Activated T-cell treated with anti-CD3 and anti-CD28 coated beads, Interleukin-2, amount 50 U/mL, for 24 hours (primary cell): ENCODE data around the gene NUAK1.

Source experiments
- DNase-seq: peaks from one replicate; pipeline ENCODE4 v3.0.0-alpha.2; 2020
- H3K27ac Mint-ChIP-seq: 2 replicates; pipeline ENCODE4 v1.8.0; 2020; ENCODE audit warnings: mild to moderate bottlenecking, mixed read lengths
- H3K27me3 Mint-ChIP-seq: 2 replicates; pipeline ENCODE4 v1.8.0; 2020; ENCODE audit warnings: mixed read lengths
- H3K36me3 Mint-ChIP-seq: 2 replicates; pipeline ENCODE4 v1.8.0; 2020; ENCODE audit warnings: low read depth, mixed read lengths
- H3K4me1 Mint-ChIP-seq: 2 replicates; pipeline ENCODE4 v1.8.0; 2020; ENCODE audit warnings: low read depth, mixed read lengths
- H3K4me3 Mint-ChIP-seq: 2 replicates; pipeline ENCODE4 v1.8.0; 2020; ENCODE audit warnings: mild to moderate bottlenecking, moderate library complexity, mixed read lengths
- H3K9me3 Mint-ChIP-seq: 2 replicates; pipeline ENCODE4 v1.8.0; 2020; ENCODE audit warnings: mixed read lengths

The NUAK1 gene

DNA sequence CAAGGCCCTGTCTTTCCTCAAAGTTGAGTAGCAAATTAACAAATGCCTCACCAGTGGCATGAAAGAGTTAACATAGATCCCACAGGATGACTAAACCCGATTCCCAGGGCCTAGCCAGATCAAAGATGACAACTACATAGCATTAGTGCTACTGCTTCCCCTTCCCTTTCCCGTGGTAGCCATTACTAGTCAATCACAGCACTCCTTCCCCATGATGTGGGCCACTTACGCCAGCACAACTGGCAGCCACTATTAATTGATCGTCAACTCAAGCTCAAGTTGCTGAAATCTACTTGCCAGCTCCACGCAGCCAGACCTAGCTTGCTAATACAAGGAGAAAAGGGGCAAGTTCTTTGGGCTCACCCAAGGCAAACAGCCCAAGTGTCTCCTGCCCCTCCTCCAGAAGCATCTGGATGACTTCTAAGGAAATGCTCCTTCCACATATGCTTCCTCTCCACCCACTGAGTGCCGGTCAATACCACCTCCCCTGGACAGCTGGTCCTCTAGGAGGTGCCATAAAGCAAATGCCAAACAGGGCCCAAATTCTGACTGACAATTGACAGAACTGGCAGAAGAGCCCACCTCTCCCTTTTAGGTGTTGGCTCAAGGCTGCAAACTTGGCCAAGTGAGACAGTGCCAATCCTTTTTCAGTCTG lies 72.6 kb downstream of the NUAK1 start:
- no peak overlapping the region for H3K4me3 Mint-ChIP-seq
- no peaks in the 10 kb centered on the region for H3K36me3 Mint-ChIP-seq
- no peaks in the 10 kb centered on the region for H3K4me1 Mint-ChIP-seq
- peaks cover 2% of the 10 kb centered on the region for H3K27me3 Mint-ChIP-seq
- DNase-seq, result no peak
- no peak overlapping the region for H3K27ac Mint-ChIP-seq
- H3K9me3 Mint-ChIP-seq, result no peaks in the 10 kb centered on the region

- no peaks in the 10 kb centered on the region for H3K9me3 Mint-ChIP-seq
- peaks cover 2% of the 10 kb centered on the region for H3K27me3 Mint-ChIP-seq
- no peaks in the 10 kb centered on the region for H3K4me1 Mint-ChIP-seq
Measured at GRCh38 chr12:106065506-106065905, 73.2 kb downstream of the NUAK1 start.

DNA sequence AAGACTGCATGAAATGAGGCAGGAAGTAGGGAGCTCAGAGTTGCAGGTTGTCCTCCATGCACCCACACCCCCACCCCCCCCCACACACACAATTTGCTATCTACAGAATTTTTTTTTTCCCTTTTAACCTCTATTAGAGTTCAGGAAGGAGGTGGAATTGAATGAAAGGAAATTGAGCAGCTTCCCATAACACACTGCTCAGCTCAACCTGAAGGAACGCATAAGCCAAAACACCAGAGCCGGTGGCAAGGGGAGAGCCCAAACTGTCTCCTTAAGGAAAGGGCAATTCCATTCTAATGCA lies 74.1 kb downstream of the NUAK1 start:
- no peak for DNase-seq
- no peaks in the 10 kb centered on the region for H3K4me1 Mint-ChIP-seq
- no peaks in the 10 kb centered on the region for H3K9me3 Mint-ChIP-seq
- peaks cover under 1% of the 10 kb centered on the region for H3K27me3 Mint-ChIP-seq
- no peaks in the 10 kb centered on the region for H3K36me3 Mint-ChIP-seq
- H3K4me3 Mint-ChIP-seq, result no peak overlapping the region
- H3K27ac Mint-ChIP-seq, result no peak overlapping the region

More at GRCh38 chr12:106065506-106065905, 73.2 kb downstream of the NUAK1 start:
- H3K4me3 Mint-ChIP-seq, result no peak overlapping the region
- H3K36me3 Mint-ChIP-seq, result no peaks in the 10 kb centered on the region
- H3K27ac Mint-ChIP-seq, result no peak overlapping the region
- no peak for DNase-seq

- Mint-ChIP-seq H3K27ac (no peak overlapping the region), H3K36me3 (no peaks in the 10 kb centered on the region), H3K9me3 (no peaks in the 10 kb centered on the region), H3K4me1 (no peaks in the 10 kb centered on the region), H3K4me3 (no peak overlapping the region), H3K27me3 (no peaks in the 10 kb centered on the region)
- DNase-seq, result no peak
Measured at GRCh38 chr12:106063826-106064720, 74.7 kb downstream of the NUAK1 start.

DNA sequence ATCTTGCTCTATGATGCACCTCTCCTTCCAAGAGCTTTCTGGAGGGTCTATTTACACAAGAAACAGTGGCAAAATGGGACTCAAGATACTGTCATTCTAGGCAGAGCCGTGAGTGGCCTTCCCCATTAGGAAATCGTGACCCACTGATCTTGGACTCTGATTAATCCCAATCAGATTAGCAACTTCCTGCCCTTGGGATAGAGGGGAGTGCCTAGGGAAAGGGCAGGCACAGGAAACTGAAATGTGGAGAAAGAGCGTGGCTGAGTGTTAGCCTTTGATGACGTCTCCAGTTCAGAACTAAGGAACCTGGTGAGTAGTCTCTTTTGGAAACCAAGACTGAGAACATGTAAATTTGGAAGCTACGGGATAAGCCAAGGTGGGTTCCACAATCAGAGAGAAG lies 76.1 kb downstream of the NUAK1 start:
- Mint-ChIP-seq H3K4me3 (no peak overlapping the region), H3K27ac (no peak overlapping the region), H3K9me3 (no peaks in the 10 kb centered on the region), H3K36me3 (no peaks in the 10 kb centered on the region), H3K27me3 (no peaks in the 10 kb centered on the region), H3K4me1 (no peaks in the 10 kb centered on the region)
- DNase-seq, result no peak

GRCh38 chr12:106058256-106059182 lies 80.2 kb downstream of the NUAK1 start:
- Mint-ChIP-seq H3K36me3 (no peaks in the 10 kb centered on the region), H3K27me3 (no peaks in the 10 kb centered on the region), H3K4me3 (no peak overlapping the region), H3K9me3 (peaks cover 13% of the 10 kb centered on the region), H3K4me1 (no peaks in the 10 kb centered on the region), H3K27ac (no peak overlapping the region)
- DNase-seq, result no peak

DNA sequence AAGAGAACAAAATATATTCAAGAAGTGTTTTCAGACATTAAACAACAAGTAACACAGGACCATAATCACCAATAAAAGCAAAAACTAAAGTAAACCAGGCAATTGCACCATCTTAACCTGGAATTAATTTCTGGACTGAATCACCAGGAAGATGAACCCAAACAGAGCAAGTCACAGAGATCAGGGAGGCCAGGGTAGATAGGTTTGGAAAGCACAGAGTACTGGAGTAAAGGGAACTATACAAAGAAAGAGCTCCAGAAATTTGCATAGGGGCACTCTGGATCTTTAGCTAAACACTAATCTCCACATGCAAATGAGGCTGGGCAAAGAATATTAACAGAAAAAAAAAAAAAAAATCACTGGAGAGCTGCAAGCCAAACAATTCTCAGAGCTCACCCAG lies 84.7 kb downstream of the NUAK1 start:
- Mint-ChIP-seq H3K4me3 (no peak overlapping the region), H3K4me1 (no peaks in the 10 kb centered on the region), H3K36me3 (no peaks in the 10 kb centered on the region), H3K27me3 (peaks cover 32% of the 10 kb centered on the region), H3K27ac (no peak overlapping the region), H3K9me3 (peaks cover 13% of the 10 kb centered on the region)
- DNase-seq, result no peak

- no peak overlapping the region for H3K27ac Mint-ChIP-seq
- no peaks in the 10 kb centered on the region for H3K4me1 Mint-ChIP-seq
- no peaks in the 10 kb centered on the region for H3K36me3 Mint-ChIP-seq
- no peak overlapping the region for H3K4me3 Mint-ChIP-seq
- no peak for DNase-seq
- H3K9me3 Mint-ChIP-seq, result peaks cover 13% of the 10 kb centered on the region
- peaks cover 38% of the 10 kb centered on the region for H3K27me3 Mint-ChIP-seq
Measured at GRCh38 chr12:106051853-106052531, 86.8 kb downstream of the NUAK1 start.

DNA sequence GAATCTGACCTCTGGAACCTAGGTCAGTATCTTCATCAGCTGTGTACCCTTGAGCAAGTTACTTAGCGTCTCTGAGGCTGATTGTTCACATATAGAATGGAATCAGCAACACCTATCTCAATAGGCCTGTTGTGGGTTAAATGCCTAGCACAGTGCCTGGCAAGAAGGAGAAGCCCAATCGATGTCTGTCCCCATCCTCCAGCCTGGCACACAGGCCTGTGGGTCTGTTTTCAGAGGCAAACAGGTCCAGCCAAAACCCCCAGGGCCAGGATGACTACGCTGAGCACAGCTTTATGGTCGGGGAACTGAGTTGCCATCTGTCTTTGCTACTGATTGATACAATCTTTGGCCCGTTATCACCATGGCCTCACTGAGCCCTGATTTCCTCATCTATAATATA lies 89.2 kb downstream of the NUAK1 start:
- no peaks in the 10 kb centered on the region for H3K36me3 Mint-ChIP-seq
- no peaks in the 10 kb centered on the region for H3K4me1 Mint-ChIP-seq
- peaks cover 38% of the 10 kb centered on the region for H3K27me3 Mint-ChIP-seq
- H3K4me3 Mint-ChIP-seq, result no peak overlapping the region
- no peaks in the 10 kb centered on the region for H3K9me3 Mint-ChIP-seq
- no peak for DNase-seq
- H3K27ac Mint-ChIP-seq, result no peak overlapping the region

- DNase-seq, result no peak
- no peak overlapping the region for H3K4me3 Mint-ChIP-seq
- no peak overlapping the region for H3K27ac Mint-ChIP-seq
- no peaks in the 10 kb centered on the region for H3K4me1 Mint-ChIP-seq
- no peaks in the 10 kb centered on the region for H3K9me3 Mint-ChIP-seq
- peaks cover 38% of the 10 kb centered on the region for H3K27me3 Mint-ChIP-seq
- no peaks in the 10 kb centered on the region for H3K36me3 Mint-ChIP-seq
Measured at GRCh38 chr12:106049105-106049504, 89.6 kb downstream of the NUAK1 start.

DNA sequence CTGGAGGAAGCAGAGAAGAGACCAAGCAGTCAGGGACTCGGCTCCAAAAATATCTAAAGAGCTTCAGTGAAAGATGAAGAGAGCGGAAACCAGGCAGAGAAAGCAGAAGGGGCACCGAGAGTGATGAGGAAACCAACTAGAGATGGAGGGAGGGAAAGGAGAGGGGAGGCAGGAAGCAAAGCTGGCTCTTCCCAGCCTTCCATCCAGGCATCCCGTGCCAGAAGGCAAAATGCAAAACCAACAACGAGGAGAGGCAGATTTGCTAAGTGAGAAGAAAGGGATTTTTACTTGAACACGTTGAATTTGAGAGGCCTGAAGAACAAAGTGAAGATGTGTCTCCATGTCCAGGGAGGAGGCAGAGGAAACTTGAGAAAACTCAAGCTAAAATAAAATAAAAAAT lies 90.1 kb downstream of the NUAK1 start:
- Mint-ChIP-seq H3K27ac (no peak overlapping the region), H3K4me1 (no peaks in the 10 kb centered on the region), H3K9me3 (no peaks in the 10 kb centered on the region), H3K27me3 (peaks cover 38% of the 10 kb centered on the region), H3K4me3 (no peak overlapping the region), H3K36me3 (no peaks in the 10 kb centered on the region)
- DNase-seq, result no peak

- H3K36me3 Mint-ChIP-seq, result no peaks in the 10 kb centered on the region
- no peak overlapping the region for H3K4me3 Mint-ChIP-seq
- no peaks in the 10 kb centered on the region for H3K4me1 Mint-ChIP-seq
- H3K27me3 Mint-ChIP-seq, result peaks cover 38% of the 10 kb centered on the region
- no peaks in the 10 kb centered on the region for H3K9me3 Mint-ChIP-seq
- DNase-seq, result no peak
- no peak overlapping the region for H3K27ac Mint-ChIP-seq
Measured at GRCh38 chr12:106048016-106048415, 90.7 kb downstream of the NUAK1 start.

- no peak overlapping the region for H3K27ac Mint-ChIP-seq
- no peaks in the 10 kb centered on the region for H3K9me3 Mint-ChIP-seq
Measured at GRCh38 chr12:106046947-106047346, 91.8 kb downstream of the NUAK1 start.

DNA sequence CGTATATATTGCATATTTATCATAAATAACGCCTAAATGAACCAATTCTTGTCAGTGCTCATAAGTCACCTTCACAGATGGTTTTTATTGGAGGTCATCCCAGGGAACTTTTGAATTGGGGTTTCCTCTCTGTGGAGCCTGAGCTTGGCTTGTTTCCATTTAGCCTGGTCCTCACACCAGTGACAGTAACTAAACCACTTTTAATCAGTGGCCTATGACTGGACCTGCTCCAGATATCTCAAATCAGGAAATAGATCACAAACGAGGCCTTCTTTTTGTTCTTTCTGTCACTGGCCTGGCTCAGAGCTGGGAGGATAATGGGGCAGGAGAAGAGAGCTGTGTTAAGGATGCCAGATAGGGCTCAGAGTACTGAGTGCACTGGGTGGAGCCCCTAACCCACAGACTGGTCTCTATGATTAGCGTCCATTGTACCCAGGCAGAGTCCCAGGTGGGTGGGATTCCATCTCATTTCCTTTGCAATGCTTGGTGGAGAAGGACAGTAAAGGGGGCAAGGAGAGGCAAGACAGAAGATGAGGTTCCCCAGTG lies 92.4 kb downstream of the NUAK1 start:
- no peak overlapping the region for H3K4me3 Mint-ChIP-seq
- DNase-seq, result no peak
- H3K36me3 Mint-ChIP-seq, result no peaks in the 10 kb centered on the region
- no peaks in the 10 kb centered on the region for H3K9me3 Mint-ChIP-seq
- no peak overlapping the region for H3K27ac Mint-ChIP-seq
- no peaks in the 10 kb centered on the region for H3K4me1 Mint-ChIP-seq
- peaks cover 26% of the 10 kb centered on the region for H3K27me3 Mint-ChIP-seq

More at GRCh38 chr12:106046947-106047346, 91.8 kb downstream of the NUAK1 start:
- Mint-ChIP-seq H3K27me3 (peaks cover 32% of the 10 kb centered on the region), H3K36me3 (no peaks in the 10 kb centered on the region), H3K4me1 (no peaks in the 10 kb centered on the region), H3K4me3 (no peak overlapping the region)
- DNase-seq, result no peak
